ENCODE results near the gene TBC1D22A.
A peak's percentile ranks its signal among the peaks of the same experiment; 100 is the strongest.
"Not testable (repeated sequence)": the region's sequence is repeated elsewhere in the genome, so short reads cannot be mapped to it uniquely, and the experiment has no call there.

Gene TBC1D22A, protein sequence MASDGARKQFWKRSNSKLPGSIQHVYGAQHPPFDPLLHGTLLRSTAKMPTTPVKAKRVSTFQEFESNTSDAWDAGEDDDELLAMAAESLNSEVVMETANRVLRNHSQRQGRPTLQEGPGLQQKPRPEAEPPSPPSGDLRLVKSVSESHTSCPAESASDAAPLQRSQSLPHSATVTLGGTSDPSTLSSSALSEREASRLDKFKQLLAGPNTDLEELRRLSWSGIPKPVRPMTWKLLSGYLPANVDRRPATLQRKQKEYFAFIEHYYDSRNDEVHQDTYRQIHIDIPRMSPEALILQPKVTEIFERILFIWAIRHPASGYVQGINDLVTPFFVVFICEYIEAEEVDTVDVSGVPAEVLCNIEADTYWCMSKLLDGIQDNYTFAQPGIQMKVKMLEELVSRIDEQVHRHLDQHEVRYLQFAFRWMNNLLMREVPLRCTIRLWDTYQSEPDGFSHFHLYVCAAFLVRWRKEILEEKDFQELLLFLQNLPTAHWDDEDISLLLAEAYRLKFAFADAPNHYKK

DNA sequence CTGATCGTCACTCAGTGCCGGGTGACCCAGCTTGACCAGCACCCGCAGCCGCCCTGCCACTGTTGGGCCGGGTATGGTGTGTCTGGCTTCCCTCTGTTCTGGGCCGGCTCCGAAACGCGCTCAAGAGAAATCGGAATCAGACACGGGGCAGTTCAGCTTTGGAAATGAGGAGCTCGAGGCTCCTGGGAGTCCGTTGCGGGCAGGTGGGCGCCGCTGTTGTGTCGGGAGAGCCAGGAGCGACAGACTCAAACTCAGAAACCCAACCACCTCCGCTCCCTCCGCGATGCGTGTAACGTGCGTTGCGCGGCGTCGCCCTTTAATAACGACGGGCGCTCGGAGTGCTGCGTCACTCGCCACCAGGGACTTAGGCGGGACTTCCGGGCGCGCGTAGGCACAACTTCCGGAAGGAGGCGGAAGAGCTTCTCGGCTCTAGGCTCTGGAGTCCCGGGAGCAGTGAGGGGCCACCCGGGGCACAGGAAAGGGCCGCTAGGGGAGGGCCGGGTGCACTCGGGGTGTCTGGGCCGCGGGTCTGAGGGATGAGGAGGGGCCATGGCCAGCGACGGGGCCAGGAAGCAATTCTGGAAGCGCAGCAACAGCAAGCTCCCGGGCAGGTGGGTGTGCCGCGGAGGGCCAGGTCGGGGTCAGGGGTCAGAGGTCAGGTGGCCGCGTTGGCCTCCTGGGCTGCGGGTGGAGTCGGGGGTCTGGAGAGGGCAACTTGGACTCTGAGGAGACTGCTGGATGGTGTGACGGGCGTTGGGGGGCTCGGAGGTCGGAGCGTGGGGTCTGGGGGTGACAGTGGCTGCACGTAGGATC, at the start of gene TBC1D22A:
TBC1D22A (plus strand) TSS at position 413 of the 813 bp plus-strand sequence; CDS start at position 550, 137 bp downstream.
- DNase-seq: peak; percentile 94

DNA sequence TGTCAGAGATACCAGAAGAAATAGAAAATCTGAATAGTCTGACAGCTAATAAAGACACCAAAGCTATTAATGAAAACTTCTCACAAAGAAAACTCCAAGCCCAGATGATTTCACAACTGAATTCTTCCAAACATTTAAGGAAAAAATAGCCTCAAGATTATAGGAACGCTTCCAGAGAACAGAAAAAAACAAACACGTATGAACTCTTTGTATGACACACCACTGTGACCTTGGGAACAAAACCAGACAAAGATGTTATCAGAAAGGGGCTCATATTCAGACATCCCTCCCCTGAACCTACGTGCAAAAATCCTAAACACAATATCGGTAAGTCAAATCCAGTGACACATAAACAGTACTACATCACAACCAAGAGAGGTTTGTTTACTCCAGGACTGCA, 47.9 kb upstream of the TBC1D22A start:
- no peak for DNase-seq

DNA sequence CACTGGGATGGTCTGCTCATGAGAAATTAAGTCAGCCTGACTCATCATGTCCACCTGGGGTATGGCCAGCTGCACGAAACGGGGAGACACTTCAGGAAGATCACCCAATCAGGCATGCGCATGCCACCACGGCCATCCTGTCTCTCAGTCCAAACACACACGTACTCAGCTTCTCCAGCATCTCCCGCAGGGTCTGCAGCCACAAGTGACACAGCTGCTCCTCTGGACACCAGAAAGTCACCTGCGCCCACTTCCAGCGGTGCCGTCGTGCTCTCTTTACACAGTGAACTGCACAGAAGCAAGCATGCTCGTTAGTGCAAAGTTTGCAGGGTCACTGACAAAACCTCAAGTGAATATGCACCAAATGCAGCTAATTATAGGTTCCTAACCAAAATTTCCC, 42.5 kb upstream of the TBC1D22A start:
- no peak for DNase-seq

DNA sequence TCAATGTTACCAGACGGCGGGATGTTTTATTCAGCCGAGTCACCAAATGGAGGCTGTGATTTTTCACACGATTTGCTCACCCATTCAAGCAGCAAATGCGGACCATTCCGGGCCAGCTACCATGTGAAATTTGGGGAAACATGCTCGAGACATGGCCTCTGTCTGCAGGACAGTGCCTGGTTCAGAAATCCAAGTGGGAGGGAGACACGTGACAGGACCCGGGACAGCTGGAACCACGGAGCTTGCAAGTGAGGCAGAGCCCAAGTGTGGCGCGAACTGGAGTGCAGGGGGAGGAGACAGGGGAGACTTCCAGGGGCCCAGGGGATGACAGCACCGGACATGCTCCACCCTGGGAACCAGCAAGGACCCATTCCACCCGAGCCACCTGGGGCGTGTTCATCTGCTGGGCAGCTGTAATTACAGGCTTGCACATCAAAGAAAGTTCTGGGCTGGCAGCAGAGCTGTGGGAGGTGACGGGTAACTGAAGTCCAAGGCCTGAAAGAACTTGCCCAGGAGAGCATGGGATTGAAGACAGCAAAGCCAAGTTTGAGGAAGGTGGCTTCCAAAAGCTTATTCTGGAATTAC, 40.9 kb upstream of the TBC1D22A start:
- no peak for DNase-seq

DNA sequence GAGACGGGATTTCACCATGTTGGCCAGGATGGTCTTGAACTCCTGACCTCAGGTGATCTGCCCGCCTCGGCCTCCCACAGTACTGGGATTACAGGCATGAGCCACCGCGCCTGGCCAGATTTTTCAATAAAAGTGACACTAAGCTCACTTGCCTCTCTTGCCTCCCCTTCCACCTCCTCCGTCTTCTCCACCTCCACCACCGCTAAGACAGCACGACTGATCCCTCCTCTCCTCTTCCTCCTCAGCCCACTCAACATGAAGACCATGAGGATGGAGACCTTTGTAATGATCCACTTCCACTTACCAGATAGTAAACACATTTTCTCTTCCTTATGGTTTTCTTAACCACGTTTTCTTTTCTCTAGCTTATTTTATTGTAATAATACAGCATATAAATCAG, 38.6 kb upstream of the TBC1D22A start:
- DNase-seq: no peak

DNA sequence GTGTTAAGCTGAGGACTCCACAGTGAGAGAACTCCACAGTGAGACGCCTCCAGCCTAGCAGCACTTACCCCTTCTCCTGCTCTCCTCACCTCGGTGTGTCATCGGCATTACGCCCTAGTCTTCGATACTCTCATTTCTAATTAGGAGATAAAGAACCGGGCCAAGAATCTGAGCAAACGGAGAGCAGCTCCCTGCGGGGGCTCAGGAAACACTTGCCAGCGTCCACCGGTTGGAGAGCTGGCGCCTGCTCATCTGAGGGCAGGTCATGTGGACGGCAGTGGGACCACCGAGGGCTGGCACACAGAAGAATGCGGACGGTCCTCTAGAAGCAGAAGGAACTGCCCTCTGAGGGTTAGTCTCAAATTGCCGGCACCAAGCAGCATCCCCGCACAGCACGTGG, 37.4 kb upstream of the TBC1D22A start:
- DNase-seq: no peak

DNA sequence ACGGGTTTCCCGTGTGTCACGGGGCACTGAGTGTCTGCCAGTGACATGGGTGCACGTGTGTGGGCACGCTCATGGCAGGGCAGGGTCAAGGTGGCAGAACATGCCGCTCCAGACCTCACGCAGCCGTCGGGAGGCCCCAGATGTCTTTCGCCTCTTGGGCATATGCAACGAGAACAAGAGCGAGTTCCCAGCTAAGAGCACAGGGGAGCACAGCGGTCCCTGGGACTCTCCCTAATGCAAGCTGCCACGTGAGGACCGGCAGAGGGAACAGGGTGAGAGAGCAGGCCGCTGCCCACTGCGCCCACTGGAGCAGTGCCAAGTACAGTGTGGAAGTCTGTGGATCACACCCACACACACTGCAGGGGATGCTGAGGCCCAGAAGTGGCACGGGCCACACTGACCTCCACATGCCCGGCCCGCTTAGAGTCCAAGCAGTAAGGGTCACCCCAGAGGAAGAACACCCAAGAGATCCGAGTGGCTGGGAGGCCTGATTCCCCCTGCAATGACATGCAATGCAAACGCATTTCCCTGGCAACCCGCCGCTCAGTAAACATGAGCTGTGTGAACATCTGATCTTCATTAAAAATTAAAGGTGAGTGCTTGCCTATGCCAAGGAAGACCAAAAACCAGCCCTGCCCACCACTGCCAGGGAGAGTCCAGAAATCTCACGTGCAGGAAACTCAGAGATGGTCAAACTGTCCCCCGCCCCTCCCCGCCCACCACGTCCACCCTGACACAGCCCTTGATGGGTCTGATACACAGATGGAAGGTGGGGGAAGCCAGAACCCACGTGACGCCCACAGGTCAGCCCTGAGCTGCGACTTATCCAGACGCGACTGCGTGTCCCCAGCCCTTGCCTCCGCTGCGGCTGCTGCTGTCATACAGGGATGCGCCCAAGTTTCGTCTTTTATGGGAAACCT, 36.1 kb upstream of the TBC1D22A start:
- DNase-seq: no peak

DNA sequence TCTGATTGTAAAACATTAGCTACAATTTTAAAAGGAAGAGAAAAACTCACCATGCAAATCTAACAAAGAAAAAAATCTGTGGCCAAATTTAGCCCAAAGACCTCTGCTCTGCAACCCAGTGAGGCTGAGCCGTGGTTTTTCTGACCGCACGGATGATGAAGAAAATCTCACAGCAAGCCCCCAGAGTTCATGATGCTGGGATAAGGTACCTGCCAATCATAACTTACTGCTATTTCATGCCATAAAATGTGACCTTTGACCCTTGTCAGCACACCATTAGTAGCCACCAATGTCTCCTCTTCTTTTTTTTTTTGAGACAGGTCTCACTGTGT, 35.5 kb upstream of the TBC1D22A start:
- DNase-seq: no peak

DNA sequence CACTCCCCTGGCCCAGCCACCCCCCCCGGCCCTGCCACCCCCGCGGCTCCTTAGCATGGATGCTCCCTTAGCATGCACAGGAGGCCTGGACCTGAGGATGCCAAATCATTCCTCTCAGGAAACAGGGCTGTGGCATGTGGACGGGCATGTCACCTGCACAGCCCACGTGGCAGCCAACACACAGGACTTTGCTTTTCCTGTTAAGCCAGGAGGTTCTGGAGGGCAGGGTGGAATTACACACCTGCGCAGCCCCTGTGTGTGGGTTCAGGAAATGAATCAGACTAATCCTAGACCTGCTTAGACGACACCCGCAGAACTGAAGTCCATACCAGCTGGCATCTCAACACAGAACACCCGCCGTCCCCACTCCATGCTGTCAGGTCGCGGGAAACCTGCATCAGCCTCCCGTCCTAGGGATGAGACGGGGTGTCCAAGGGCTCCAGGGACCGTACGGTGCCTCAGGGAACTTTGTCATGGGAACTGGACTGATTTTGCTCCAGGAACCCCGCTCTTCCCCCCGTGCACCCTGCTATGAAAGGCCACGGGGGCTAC, 34.6 kb upstream of the TBC1D22A start:
- DNase-seq: no peak

DNA sequence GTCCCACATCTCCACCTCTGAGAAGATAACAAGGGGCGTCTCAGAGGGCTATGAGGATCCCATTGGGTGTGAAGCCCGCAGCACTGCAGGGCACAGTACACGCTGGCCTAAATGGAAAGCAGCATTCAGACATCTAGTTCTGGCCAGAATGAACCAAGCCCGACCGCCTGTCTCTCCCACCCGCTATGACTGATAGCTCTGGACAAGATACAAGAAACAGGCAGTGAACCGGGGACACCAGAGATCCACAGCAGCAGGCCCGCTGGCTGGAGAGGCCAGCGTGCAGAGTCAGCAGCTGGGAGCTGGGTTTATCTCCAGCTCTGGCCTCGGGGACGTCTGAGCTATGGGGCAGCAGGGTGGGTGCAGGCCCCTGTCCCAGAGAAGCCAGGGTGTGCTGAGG, 34.0 kb upstream of the TBC1D22A start:
- no peak for DNase-seq

DNA sequence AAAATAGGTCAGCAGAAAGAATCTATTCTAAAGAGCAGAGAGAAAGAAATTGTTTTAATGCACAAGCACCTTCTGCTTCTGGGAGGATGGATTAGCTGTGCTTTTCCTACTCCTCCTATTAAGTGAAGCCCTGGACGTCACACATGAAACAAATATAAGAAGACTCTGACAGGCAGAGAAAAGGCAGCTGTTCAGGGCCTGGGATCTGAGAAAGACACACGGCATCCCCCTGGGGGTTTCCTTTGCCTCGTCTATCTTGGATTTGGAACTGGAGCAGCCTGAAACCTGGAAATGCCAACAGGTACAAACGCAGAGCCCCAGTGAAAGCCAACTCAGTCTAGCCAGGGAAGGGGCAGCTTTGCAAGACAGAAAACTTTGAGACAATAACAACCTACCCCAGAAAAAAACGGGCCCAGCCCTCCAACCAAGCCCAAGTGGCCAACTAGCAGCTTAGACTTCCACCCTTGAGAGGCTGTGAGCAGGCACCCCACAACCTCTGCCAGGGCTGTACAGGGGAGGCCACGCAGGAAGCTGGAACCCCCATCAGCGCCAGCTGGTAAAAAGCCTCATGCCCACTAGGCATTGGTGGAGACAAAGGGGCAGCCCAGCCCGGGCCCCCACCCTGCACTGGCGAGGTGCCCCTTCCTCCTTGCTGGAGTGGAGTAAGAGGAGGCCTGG, 31.7 kb upstream of the TBC1D22A start:
- peak; percentile 57 for DNase-seq

DNA sequence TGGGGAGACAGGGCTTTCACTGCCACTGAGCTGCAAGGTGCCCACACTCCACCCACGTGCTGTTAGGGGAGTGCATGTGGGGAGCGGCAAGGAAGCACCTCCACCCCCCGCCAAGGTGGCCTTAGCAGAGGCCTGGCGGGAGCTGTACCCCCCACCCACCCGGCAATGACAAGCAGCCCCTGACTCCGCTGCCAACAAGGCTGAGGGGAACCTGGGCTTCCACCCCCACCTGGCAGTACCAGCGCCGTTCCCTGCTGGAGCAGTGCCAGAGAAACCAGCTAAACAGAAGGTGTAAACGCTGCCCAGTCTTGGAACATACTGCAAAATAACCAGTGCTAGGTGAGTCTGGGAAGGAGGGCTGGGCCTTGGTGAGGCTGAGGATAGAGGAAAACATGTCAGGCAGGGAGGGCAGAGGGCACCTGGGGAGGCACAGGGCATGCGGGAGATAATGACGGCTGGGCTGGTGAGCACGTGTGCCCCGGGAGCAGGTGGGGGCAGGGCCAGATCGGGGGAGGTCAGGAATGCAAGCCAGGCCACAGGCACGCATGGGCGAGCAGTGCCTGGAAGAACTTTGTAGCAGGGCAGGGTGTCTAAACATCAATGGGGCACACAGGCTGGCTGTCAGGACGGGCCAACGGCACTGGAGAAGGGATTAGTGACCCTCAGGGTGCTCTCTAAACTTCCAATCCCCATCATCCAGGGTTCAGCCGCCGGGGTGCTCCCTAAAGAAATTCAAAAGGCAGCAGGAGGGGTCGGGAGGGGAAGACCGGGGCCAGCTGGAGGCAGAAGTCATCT, 31.0 kb upstream of the TBC1D22A start:
- no peak for DNase-seq

DNA sequence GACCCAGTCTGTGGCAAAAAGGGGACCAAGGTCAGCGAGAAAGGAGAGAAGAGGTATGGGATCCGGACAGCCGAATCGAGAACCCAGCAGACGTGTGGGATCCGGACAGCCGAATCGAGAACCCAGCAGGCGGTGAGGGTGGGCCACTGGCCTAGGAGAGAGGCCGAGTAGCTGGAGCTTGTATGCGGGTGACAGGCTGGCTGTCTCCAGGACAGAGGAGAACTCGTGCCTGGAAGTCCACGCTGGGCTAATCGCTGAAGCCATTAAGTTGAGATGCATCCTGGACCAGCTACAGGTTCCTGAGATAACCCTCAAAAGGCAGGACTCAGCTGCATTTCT, 30.4 kb upstream of the TBC1D22A start:
- no peak for DNase-seq

DNA sequence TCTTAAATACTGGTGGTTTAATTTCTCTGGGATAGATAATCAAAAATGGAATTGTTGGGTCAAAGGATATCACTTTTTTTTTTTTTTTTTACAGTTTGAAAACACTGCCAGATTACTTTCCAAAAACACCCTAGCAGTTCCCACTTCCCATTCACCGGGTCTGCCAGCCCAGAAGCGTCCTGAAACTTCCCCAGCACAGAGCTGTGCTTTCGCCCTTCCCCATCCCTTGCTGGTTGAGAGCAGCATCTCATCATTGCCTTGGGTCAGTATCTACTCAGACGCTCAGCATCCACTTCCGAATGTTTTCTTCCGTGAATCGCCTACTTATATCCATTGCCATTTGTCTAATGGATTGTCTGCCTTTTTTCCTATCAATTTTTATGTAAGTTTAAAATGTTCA, 29.9 kb upstream of the TBC1D22A start:
- DNase-seq: no peak

DNA sequence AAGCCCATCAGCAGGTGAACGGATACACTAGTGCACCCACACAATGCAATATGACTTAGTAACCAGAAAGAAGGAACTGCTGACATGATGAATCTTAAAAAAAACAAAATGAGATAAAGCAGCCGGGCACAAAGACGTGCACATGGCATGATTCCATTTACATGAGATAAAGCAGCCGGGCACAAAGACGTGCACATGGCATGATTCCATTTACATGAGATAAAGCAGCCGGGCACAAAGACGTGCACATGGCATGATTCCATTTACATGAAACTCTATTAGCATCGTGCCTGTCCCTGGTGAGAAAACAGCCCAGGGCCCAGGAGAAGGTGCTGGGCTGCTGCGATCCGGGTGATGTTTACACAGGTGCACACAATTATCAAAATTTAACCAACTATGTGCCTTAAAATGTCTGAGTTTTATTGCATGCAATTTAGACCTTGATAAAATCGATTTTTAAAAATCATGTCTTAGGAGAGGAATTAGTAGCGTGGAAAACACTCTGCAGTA, 28.2 kb upstream of the TBC1D22A start:
- DNase-seq: not testable (repeated sequence)

DNA sequence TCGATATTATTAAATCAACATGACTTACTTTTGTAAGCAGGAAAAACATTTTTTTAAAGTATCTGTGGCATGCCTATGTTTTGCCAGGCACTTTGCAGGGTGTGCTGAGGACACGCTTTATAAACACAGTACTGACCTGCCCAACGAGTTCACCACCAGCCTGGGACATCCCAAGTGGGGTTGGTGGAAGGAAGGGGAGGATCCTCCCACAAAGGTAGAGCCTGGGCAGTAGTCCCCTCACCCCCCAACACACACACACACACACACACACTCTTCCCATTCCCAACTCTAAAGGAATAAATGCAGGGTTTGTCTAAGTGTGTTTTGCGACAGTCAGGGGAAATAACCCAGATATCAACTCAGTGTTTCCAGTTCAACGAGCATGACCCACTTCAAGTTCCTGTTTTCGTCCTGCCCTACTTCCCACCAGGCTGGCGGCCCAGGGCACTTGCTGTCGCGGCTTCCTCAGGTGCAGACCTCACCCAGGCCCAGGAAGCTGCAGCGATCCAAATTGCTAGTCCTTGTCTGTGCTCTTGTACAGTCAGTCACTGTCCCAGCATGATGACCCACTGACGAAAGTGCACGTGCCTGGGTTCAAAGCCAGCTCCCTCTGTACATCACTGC, 27.5 kb upstream of the TBC1D22A start:
- no peak for DNase-seq

DNA sequence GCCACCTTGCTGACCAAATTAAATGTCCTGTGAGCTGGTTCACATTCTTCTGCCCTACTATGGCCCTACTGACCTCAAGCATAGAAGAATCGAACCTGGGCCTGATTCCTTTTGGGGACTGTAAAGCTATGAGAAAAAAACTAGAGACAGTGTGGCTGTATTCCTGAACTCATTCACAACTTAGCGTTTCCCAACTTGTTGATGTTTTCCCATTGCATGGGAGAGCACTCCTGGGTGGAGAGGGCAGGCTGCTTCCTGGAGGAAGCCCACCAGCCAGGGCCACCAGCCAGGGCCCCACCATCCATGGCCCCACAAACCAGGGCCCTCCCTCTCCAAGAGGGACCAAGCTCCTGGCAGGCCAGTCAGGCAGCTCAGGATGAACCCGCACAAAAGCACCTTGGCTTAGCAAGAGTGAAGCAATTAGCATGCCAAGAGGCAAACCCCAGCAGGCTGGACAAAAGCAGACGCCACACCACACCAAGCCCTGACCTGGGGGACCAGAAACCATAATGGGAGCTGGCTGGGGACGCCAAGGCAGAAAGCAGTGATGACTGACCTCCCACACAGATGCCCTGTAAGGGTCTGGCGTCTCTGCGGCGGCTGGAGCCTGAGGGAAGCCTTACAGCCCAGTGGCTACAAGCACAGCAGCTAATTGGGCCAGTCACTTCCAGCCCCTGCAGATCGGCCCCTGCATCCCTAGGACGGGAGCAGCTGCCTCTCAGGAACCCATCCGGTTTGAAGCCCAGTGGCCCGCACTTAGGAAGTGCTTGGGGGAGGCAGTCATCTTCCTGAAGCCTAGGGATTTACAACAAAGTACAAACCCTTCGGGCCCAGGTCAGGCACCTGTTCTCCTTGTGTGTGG, 26.5 kb upstream of the TBC1D22A start:
- DNase-seq: no peak

DNA sequence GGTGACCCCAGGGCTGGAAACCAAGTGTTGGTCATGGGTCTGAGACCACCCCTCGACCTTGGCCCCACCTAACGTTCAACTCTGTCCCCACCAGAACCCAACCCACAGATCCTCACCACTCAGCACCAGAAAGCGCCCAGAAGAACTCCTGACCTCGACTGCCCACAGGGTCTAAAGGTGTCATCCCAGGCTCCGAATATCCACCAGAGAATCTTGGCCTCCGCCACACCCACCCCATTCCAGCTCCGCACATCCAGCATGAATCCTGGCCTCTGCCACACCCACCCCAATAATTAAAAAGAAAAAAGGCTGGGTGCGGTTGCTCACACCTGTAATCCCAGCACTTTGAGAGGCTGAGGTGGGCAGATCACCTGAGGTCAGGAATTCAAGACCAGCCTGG, 25.7 kb upstream of the TBC1D22A start:
- no peak for DNase-seq

All from NCI-H82 (cell line).